GM12878 (cell line): Measurements from ENCODE around the gene MRGPRE. TPM values are rescaled to one million over a fixed set of nuclear protein-coding genes. Genes with fewer than 3 reads are reported as not detected.

Experiments used
- ATAC-seq: fragments of 200-7000 bp; cut with Tn5 transposase; 3 replicates; pipeline ENCODE4 v1.9.1; 2020; ENCODE audit warnings: mild to moderate bottlenecking, moderate library complexity
- BruUV-seq: library from RNA; stranded (reverse); fragments of 400-500 nt; replicated peaks from 2 replicates; lab custom pipeline; 2021; lab: Mats Ljungman, UMichigan
- CTCF ChIA-PET: fragments of 300-600 bp; sonication (Branson Sonifier 250); formaldehyde crosslinking; extraction: SDS; loops from one replicate; lab custom pipeline; 2021; ENCODE audit warnings: inconsistent platforms; lab: Yijun Ruan, JAX
- POLR2A ChIA-PET: fragments of 350-600 bp; formaldehyde crosslinking; extraction: SDS; loops from one replicate; lab custom pipeline; 2021; ENCODE audit warnings: inconsistent platforms; lab: Charles Lee
- RAD21 ChIA-PET: fragments of 300-600 bp; sonication (Branson Sonifier 250); formaldehyde crosslinking; loops from one replicate; lab custom pipeline; 2023; ENCODE audit warnings: antibody characterized with exemption; ENCODE audit not compliant: unreplicated experiment; lab: Charles Lee
- SMC1A ChIA-PET: fragments of 300-600 bp; sonication (Branson Sonifier 250); formaldehyde crosslinking; loops from one replicate; lab custom pipeline; 2023; ENCODE audit not compliant: unreplicated experiment, uncharacterized antibody; lab: Charles Lee
- DNase-seq: peaks from one replicate; pipeline ENCODE4 v3.0.0-alpha.2; 2011; ENCODE audit warnings: low read depth, low spot score
- FAIRE-seq: peaks from 3 replicates; lab custom pipeline; 2011; peaks lifted over from hg19 to GRCh38; lab: Jason Lieb, UNC
- H2AFZ ChIP-seq: 2 replicates; pipeline ENCODE4 v1.6.0; 2011; ENCODE audit warnings: low read depth, low read length, control low read depth; ENCODE audit not compliant: control insufficient read depth
- H3K27ac ChIP-seq: 2 replicates; pipeline ENCODE4 v1.5.1; 2011; ENCODE audit warnings: control low read depth; ENCODE audit not compliant: control insufficient read depth, insufficient read depth
- H3K27me3 ChIP-seq, 2 experiments: replicated peaks in 1 of 2; 2 replicates each; pipeline versions ENCODE4 v1.6.0 to v1.6.1; 2011; ENCODE audit warnings: low read length in 1 of 2; ENCODE audit not compliant: control insufficient read depth in 2 of 2, insufficient read depth in 2 of 2
- H3K36me3 ChIP-seq, 2 experiments: 2 replicates each; pipeline ENCODE4 v1.5.1; 2011; ENCODE audit warnings: low read length in 1 of 2; ENCODE audit not compliant: control insufficient read depth in 2 of 2, insufficient read depth in 2 of 2
- H3K4me1 ChIP-seq: 2 replicates; pipeline ENCODE4 v1.6.1; 2011; ENCODE audit warnings: mild to moderate bottlenecking, low read length, moderate library complexity, mixed read lengths; ENCODE audit not compliant: control insufficient read depth, insufficient read depth
- H3K4me2 ChIP-seq: 2 replicates; pipeline ENCODE4 v1.6.0; 2011; ENCODE audit warnings: control low read depth; ENCODE audit not compliant: control insufficient read depth, insufficient read depth
- H3K4me3 ChIP-seq: fragments of 200-600 bp; sonication (generic); 2 replicates; pipeline ENCODE4 v1.5.1; 2016
- H3K79me2 ChIP-seq: 2 replicates; pipeline ENCODE4 v1.6.0; 2011; ENCODE audit warnings: low read length; ENCODE audit not compliant: control insufficient read depth, insufficient read depth
- H3K9ac ChIP-seq: 2 replicates; pipeline ENCODE4 v1.8.0; 2011; ENCODE audit warnings: low read length, control low read depth, mixed read lengths; ENCODE audit not compliant: control insufficient read depth, insufficient read depth
- H3K9me3 ChIP-seq: replicated peaks from 3 replicates; pipeline ENCODE4 v1.5.1; 2011; ENCODE audit warnings: mild to moderate bottlenecking, low read length; ENCODE audit not compliant: control insufficient read depth, insufficient read depth
- H4K20me1 ChIP-seq: 2 replicates; pipeline ENCODE4 v1.6.0; 2011; ENCODE audit not compliant: control insufficient read depth, insufficient read depth
- BCLAF1 ChIP-seq: fragments of 450-650 bp; IDR thresholded peaks from 2 replicates; pipeline ENCODE4 v1.6.1; 2017; ENCODE audit warnings: antibody characterized with exemption, mild to moderate bottlenecking, moderate library complexity
- FOXK2 ChIP-seq: fragments of 450-650 bp; IDR thresholded peaks from 2 replicates; pipeline ENCODE4 v1.6.1; 2017; ENCODE audit warnings: mild to moderate bottlenecking, moderate library complexity
- JUNB ChIP-seq: IDR thresholded peaks from 2 replicates; pipeline ENCODE4 v1.6.1; 2016; ENCODE audit warnings: antibody characterized with exemption, mild to moderate bottlenecking
- NKRF ChIP-seq: fragments of 450-650 bp; conservative IDR thresholded peaks from 2 replicates; pipeline ENCODE4 v1.6.1; 2017; ENCODE audit warnings: mild to moderate bottlenecking, moderate library complexity
- NRF1 ChIP-seq: conservative IDR thresholded peaks from 2 replicates; pipeline ENCODE4 v1.6.1; 2011; ENCODE audit warnings: mild to moderate bottlenecking, low read depth, low read length, improper control_type of control experiment
- SKIL ChIP-seq: fragments of 450-650 bp; IDR thresholded peaks from 2 replicates; pipeline ENCODE4 v1.6.1; 2017; ENCODE audit warnings: mild to moderate bottlenecking, low read depth, inconsistent platforms; ENCODE audit not compliant: poor library complexity, severe bottlenecking
- SUPT20H ChIP-seq: IDR thresholded peaks from 2 replicates; pipeline ENCODE4 v1.6.1; 2011; ENCODE audit warnings: low read depth, mild to moderate bottlenecking, low read length, moderate library complexity, borderline replicate concordance; ENCODE audit not compliant: control insufficient read depth
- WGBS: methylation state at CpG from one replicate; pipeline ENCODE4 v1.1.6; 2016; ENCODE audit warnings: low lambda C conversion rate; ENCODE audit not compliant: insufficient replicate concordance, insufficient coverage; ENCODE audit errors: missing lambda C conversion rate; 5-methylcytosine and 5-hydroxymethylcytosine counted together
- in situ Hi-C: fragments of 300-500 bp; cut with MboI; formaldehyde crosslinking; loops from 9 replicates; pipeline ENCODE4 v1.14.3; 2018; ENCODE audit warnings: mixed read lengths
- intact Hi-C: fragments of 100-400 bp; cut with micrococcal nuclease; formaldehyde crosslinking; loops from one replicate; pipeline ENCODE4 v1.14.2; 2022; ENCODE audit not compliant: unreplicated experiment
- polyA plus RNA-seq, 11 experiments: library from polyadenylated mRNA; depleted of rRNA in 4 of 11; unstranded in 6 of 11; stranded (reverse) in 5 of 11; fragments of >200 nt; fragmentation: Nextera tagmentation in 4 of 11; fragmentation: Illumina TruSeq in 1 of 11; extraction: Ambion mirVana in 4 of 11; extraction: Trizol in 1 of 11; gene quantifications; 1 replicate in 1 of 11; 2 replicates in 10 of 11; pipeline versions ENCODE4 v1.2.1 to v1.2.3, GENCODE V29; 2011 to 2016; ENCODE audit warnings: inconsistent platforms in 2 of 11, missing spikeins in 2 of 11, low read depth in 1 of 11
- total RNA-seq, 4 experiments: library from RNA; depleted of rRNA in 3 of 4; stranded (reverse); fragments of >200 nt in 3 of 4; fragmentation: Illumina TruSeq in 1 of 4; extraction: Trizol in 1 of 4; gene quantifications; 2 replicates each; pipeline versions ENCODE4 v1.2.1 to v1.2.3, GENCODE V29; 2013 to 2021

MRGPRE gene
- total and polyA plus RNA-seq, 10 of the 15 experiments (the other 5 are each of a cell fraction or from before 2014, with no cell fraction given), result 0.34 TPM; not detected in 9

- no peaks in the 10 kb centered on the region for H3K4me1 ChIP-seq
- CTCF ChIA-PET, result interaction anchor here (0.8 kb wide), 1 partner anchor 9 kb away, joined by 3 read pairs; no protein-coding TSS in a partner anchor
- no peak overlapping the region for H3K27ac ChIP-seq
- no TSS peak for BruUV-seq
- no peaks in the 10 kb centered on the region for H4K20me1 ChIP-seq
- no peak for ATAC-seq
- H3K9me3 ChIP-seq, result no peaks in the 10 kb centered on the region
- WGBS, result 67% methylated on average over 14 of the region's 14 CpGs
- no peak overlapping the region for H3K4me3 ChIP-seq
- no peak for TF ChIP-seq NRF1
- TF ChIP-seq SUPT20H, result no peak
- TF ChIP-seq, all 136 proteins: peak for 0
- FAIRE-seq, result no peak
- H3K36me3 ChIP-seq, result no peaks in the 10 kb centered on the region
- RAD21 ChIA-PET, result no interaction called here
- POLR2A ChIA-PET, result no interaction called here
- H3K4me2 ChIP-seq, result no peak overlapping the region
- in situ Hi-C loops (no loop called here), intact Hi-C loops (no loop called here)
- H2AFZ ChIP-seq, result no peak overlapping the region
- no peaks in the 10 kb centered on the region for H3K79me2 ChIP-seq
- peaks cover 0 to 2% of the 10 kb centered on the region in 2 experiments; a peak in 3 of 4 replicates for H3K27me3 ChIP-seq
- SMC1A ChIA-PET, result no interaction called here
- H3K9ac ChIP-seq, result no peak overlapping the region
- no peak for DNase-seq
Measured at GRCh38 chr11:3219281-3219892, 12.8 kb downstream of the MRGPRE start.

- in situ Hi-C loops (no loop called here), intact Hi-C loops (no loop called here)
- no peak for FAIRE-seq
- TF ChIP-seq FOXK2, result no peak
- no peak for TF ChIP-seq SKIL
- TF ChIP-seq JUNB, result no peak
- TF ChIP-seq BCLAF1, result no peak
- TF ChIP-seq NKRF, result no peak
Measured at GRCh38 chr11:3218483-3219280, 13.5 kb downstream of the MRGPRE start, which contains the start of gene MRGPRG. Gene MRGPRG (minus strand): TSS chr11:3218813. CDS start chr11:3218813, 0 bp downstream.

More at GRCh38 chr11:3218483-3219280, 13.5 kb downstream of the MRGPRE start, which contains the start of gene MRGPRG:
- SMC1A ChIA-PET, result no interaction called here
- Histone ChIP-seq H4K20me1 (no peaks in the 10 kb centered on the region), H3K36me3 (no peaks in the 10 kb centered on the region), H3K4me1 (no peaks in the 10 kb centered on the region), H3K27me3 (peaks cover 0 to 2% of the 10 kb centered on the region in 2 experiments; a peak in 3 of 4 replicates), H3K4me2 (no peak within 1 kb of the TSS), H3K4me3 (no peak within 1 kb of the TSS), H3K79me2 (no peaks in the 10 kb centered on the region), H2AFZ (no peak within 1 kb of the TSS), H3K9ac (no peak within 1 kb of the TSS), H3K9me3 (no peaks in the 10 kb centered on the region), H3K27ac (no peak within 1 kb of the TSS)
- no peak for ATAC-seq
- BruUV-seq, result no TSS peak
- CTCF ChIA-PET, result interaction anchor here (0.8 kb wide), 1 partner anchor 9 kb away, joined by 3 read pairs; no protein-coding TSS in a partner anchor
- RAD21 ChIA-PET, result no interaction called here
- DNase-seq, result no peak
- POLR2A ChIA-PET, result no interaction called here
- 31% methylated on average over 35 of the region's 35 CpGs for WGBS
